Thoracic aorta (tissue), 2 donors: Measurements from ENCODE around the gene KCNH8. TPM values are rescaled to one million over a fixed set of nuclear protein-coding genes. Genes with fewer than 3 reads are reported as not detected.
"Not testable (repeated sequence)": the region's sequence is repeated elsewhere in the genome, so short reads cannot be mapped to it uniquely, and the experiment has no call there.

Source experiments
- ATAC-seq: fragments of 150-250 bp; one replicate; pipeline ENCODE4 v1.8.0; 2017; ENCODE audit warnings: low read depth; ENCODE audit not compliant: insufficient number of reproducible peaks, low FRiP score
- DNase-seq: peaks from one replicate; pipeline ENCODE4 v3.0.0-alpha.2; 2020; ENCODE audit warnings: low spot score
- H3K27ac ChIP-seq, 2 donors: fragments of 200-600 bp; sonication (generic); 1 replicate in 1 of 2; 2 replicates in 1 of 2; pipeline ENCODE4 v1.5.1; 2016; ENCODE audit warnings: mild to moderate bottlenecking in 2 of 2, moderate library complexity in 2 of 2
- H3K27me3 ChIP-seq: fragments of 200-600 bp; sonication (generic); replicated peaks from 2 replicates; pipeline ENCODE4 v1.6.0; 2016; ENCODE audit warnings: mild to moderate bottlenecking; ENCODE audit not compliant: insufficient read depth
- H3K36me3 ChIP-seq: fragments of 200-600 bp; sonication (generic); one replicate; pipeline ENCODE4 v1.5.1; 2016
- H3K4me1 ChIP-seq, 2 donors: fragments of 200-600 bp; sonication (generic); 1 replicate in 1 of 2; 2 replicates in 1 of 2; pipeline versions ENCODE4 v1.5.1 to v1.6.0; 2016; ENCODE audit warnings: low read depth in 2 of 2, mild to moderate bottlenecking in 1 of 2; ENCODE audit not compliant: control insufficient read depth in 1 of 2
- H3K4me3 ChIP-seq: fragments of 200-600 bp; sonication (generic); 2 replicates; pipeline ENCODE4 v1.5.1; 2016; ENCODE audit warnings: mild to moderate bottlenecking
- H3K9me3 ChIP-seq: fragments of 200-600 bp; sonication (generic); 2 replicates; pipeline ENCODE4 v1.5.1; 2016
- total RNA-seq, 2 donors: library from RNA; depleted of rRNA; stranded (reverse); fragments of >200 nt; gene quantifications; one replicate each; pipeline versions ENCODE4 v1.1.0 to v1.2.3, GENCODE V29; 2016
- TF ChIP-seq, protein P1 (sequence below): fragments of 200-600 bp; sonication (generic); IDR thresholded peaks from one replicate; pipeline ENCODE4 v1.5.1; 2019; ENCODE audit warnings: antibody characterized with exemption

Gene KCNH8
- total RNA-seq: under 1 TPM in 1 of 2 donors, not detected in 1; 0.07 TPM

DNA sequence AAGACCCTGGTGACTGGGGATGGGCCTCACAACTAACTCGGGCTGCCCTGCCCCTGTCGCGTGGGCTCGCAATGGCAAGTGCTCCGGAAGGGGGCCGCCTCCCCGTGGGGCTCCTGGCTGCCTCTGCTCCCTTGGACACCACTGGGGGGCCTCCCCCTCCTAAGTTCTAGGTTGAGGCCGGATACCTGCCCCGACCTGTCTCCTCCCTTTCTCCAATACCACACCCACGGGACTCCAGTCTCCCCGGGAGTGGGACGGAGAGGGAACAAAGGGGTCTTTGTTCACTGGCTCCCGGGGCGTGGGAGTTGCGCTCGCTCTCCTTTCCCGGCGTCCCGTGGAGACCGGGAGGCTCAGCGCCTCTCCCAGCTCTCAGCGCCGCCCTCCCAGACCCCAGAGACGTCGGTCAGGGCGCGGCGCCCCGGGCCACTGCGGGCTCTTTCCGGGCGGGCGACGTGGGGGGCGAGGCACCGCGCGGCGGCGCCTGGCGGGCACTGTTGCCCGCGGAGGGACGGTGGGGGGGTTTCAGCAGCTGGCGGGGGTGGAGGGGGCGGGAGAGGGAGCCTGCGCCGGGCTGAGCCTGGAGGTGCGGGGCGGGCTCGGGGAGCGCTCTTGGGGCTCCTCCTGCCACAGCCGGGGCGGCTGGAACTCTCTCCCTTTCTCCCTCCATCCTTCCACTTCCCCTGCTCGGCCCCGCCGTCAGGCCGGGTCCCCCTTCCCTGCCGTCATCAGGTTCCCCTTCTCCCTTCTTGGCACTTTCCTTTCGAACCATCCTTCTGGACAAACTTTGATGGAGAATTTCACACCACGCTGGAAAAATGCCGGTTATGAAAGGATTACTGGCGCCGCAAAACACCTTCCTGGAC is at the start of gene KCNH8:
KCNH8 (plus strand) TSS at position 606 of the 863 bp plus-strand sequence; CDS start at position 816, 210 bp downstream.
- Histone ChIP-seq H3K27ac (no peak within 1 kb of the TSS), H3K36me3 (no peaks in the 10 kb centered on the region), H3K4me1 (peaks cover 7 to 8% of the 10 kb centered on the region in 2 donors), H3K9me3 (peaks cover 6% of the 10 kb centered on the region), H3K4me3 (peak within 1 kb of the TSS; percentile 91), H3K27me3 (no peaks in the 10 kb centered on the region)
- DNase-seq (no peak), ATAC-seq (no peak)
- TF ChIP-seq, protein P1, sequence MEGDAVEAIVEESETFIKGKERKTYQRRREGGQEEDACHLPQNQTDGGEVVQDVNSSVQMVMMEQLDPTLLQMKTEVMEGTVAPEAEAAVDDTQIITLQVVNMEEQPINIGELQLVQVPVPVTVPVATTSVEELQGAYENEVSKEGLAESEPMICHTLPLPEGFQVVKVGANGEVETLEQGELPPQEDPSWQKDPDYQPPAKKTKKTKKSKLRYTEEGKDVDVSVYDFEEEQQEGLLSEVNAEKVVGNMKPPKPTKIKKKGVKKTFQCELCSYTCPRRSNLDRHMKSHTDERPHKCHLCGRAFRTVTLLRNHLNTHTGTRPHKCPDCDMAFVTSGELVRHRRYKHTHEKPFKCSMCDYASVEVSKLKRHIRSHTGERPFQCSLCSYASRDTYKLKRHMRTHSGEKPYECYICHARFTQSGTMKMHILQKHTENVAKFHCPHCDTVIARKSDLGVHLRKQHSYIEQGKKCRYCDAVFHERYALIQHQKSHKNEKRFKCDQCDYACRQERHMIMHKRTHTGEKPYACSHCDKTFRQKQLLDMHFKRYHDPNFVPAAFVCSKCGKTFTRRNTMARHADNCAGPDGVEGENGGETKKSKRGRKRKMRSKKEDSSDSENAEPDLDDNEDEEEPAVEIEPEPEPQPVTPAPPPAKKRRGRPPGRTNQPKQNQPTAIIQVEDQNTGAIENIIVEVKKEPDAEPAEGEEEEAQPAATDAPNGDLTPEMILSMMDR: no peak

DNA sequence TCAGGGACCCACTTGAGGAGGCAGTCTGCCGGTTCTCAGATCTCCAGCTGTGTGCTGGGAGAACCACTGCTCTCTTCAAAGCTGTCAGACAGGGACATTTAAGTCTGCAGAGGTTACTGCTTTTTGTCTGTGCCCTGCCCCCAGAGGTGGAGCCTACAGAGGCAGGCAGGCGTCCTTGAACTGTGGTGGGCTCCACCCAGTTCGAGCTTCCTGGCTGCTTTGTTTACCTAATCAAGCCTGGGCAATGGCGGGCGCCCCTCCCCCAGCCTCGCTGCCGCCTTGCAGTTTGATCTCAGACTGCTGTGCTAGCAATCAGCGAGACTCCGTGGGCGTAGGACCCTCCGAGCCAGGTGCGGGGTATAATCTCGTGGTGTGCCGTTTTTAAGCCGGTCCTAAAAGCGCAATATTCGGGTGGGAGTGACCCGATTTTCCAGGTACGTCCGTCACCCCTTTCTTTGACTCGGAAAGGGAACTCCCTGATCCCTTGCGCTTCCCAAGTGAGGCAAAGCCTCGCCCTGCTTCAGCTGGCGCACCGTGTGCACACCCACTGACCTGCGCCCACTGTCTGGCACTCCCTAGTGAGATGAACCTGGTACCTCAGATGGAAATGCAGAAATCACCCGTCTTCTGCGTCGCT is 45.5 kb upstream of the KCNH8 start:
- H3K36me3 ChIP-seq, H3K4me3 ChIP-seq, H3K27ac ChIP-seq, DNase-seq, H3K4me1 ChIP-seq, H3K27me3 ChIP-seq, H3K9me3 ChIP-seq, ATAC-seq: not testable (repeated sequence)

GRCh38 chr3:19103510-19103909 is 44.8 kb upstream of the KCNH8 start:
- no peaks in the 10 kb centered on the region for H3K9me3 ChIP-seq
- ATAC-seq (no peak), DNase-seq (no peak)
- no peaks in the 10 kb centered on the region for H3K36me3 ChIP-seq
- TF ChIP-seq, protein P1: no peak
- no peaks in the 10 kb centered on the region for H3K27me3 ChIP-seq
- H3K4me1 ChIP-seq: no peaks in the 10 kb centered on the region
- no peak overlapping the region for H3K27ac ChIP-seq
- H3K4me3 ChIP-seq: no peak overlapping the region

- no peaks in the 10 kb centered on the region for H3K27me3 ChIP-seq
- ATAC-seq (no peak), DNase-seq (no peak)
- H3K4me3 ChIP-seq: no peak overlapping the region
- TF ChIP-seq, protein P1: no peak
- no peaks in the 10 kb centered on the region for H3K4me1 ChIP-seq
- H3K36me3 ChIP-seq: no peaks in the 10 kb centered on the region
- H3K27ac ChIP-seq: no peak overlapping the region
- no peaks in the 10 kb centered on the region for H3K9me3 ChIP-seq
Measured at GRCh38 chr3:19104459-19104858, 43.9 kb upstream of the KCNH8 start.

DNA sequence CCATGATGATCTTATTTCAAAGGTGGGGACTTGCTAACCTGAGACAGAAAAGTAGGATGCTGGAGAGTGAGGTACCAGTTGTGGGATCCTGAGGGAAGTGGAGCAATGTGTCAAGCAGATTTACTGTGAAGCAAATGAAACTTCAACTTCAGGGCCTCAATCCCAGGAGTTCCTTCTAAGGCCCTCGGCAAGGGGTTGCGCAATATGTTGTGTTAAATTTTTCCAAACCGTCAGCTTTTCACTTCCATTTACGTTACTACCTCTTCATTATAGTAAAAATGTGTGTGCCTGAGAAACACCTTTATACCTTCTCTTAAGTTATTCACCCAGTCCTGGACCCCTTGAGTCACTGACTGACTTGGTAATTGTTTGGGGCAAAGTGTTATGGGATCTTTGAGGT is 42.5 kb upstream of the KCNH8 start:
- Histone ChIP-seq H3K4me1 (no peaks in the 10 kb centered on the region), H3K9me3 (no peaks in the 10 kb centered on the region), H3K4me3 (no peak overlapping the region), H3K27me3 (no peaks in the 10 kb centered on the region), H3K27ac (no peak overlapping the region), H3K36me3 (no peaks in the 10 kb centered on the region)
- TF ChIP-seq, protein P1: no peak
- no peak for ATAC-seq
- no peak for DNase-seq
